Thyroid gland (tissue), 4 donors: ENCODE results near the gene SRRM3. TPM values are rescaled to one million over a fixed set of nuclear protein-coding genes. Genes with fewer than 3 reads are reported as not detected.
"Not testable (repeated sequence)": the region's sequence is repeated elsewhere in the genome, so short reads cannot be mapped to it uniquely, and the experiment has no call there.

Experiments used
- DNase-seq, 2 donors: peaks; one replicate each; pipeline ENCODE4 v3.0.0-alpha.2; 2019
- H3K27ac ChIP-seq, 3 donors: fragments of 200-600 bp; sonication (generic); 1 replicate in 2 of 3; 2 replicates in 1 of 3; pipeline ENCODE4 v1.5.1; 2016 to 2019; ENCODE audit warnings: mild to moderate bottlenecking in 1 of 3, moderate library complexity in 1 of 3
- H3K27me3 ChIP-seq: fragments of 200-600 bp; sonication (generic); one replicate; pipeline ENCODE4 v1.5.1; 2019
- H3K36me3 ChIP-seq, 2 donors: fragments of 200-600 bp; sonication (generic); one replicate each; pipeline ENCODE4 v1.5.1; 2016 to 2019
- H3K4me1 ChIP-seq, 2 donors: fragments of 200-600 bp; sonication (generic); one replicate each; pipeline ENCODE4 v1.5.1; 2017 to 2019
- H3K4me3 ChIP-seq, 3 donors: fragments of 200-600 bp; sonication (generic); replicated peaks in 1 of 3; 1 replicate in 2 of 3; 2 replicates in 1 of 3; pipeline ENCODE4 v1.5.1; 2016; ENCODE audit warnings: mild to moderate bottlenecking in 1 of 3
- H3K9me3 ChIP-seq: fragments of 200-600 bp; sonication (generic); one replicate; pipeline ENCODE4 v1.5.1; 2017
- POLR2A ChIP-seq, 2 donors: fragments of 450-650 bp; IDR thresholded peaks; one replicate each; pipeline ENCODE4 v1.6.1; 2017; ENCODE audit warnings: antibody characterized with exemption in 2 of 2, mild to moderate bottlenecking in 2 of 2, moderate library complexity in 1 of 2
- WGBS, 2 donors: methylation state at CpG; one replicate each; pipeline ENCODE4 v1.1.5; 2017; 5-methylcytosine and 5-hydroxymethylcytosine counted together
- intact Hi-C: fragments of 100-400 bp; cut with DNase I; formaldehyde crosslinking; loops from one replicate; pipeline ENCODE4 v1.15.1; 2023
- total RNA-seq, 4 donors: library from RNA; depleted of rRNA; stranded (reverse); fragments of >200 nt; gene quantifications; one replicate each; pipeline ENCODE4 v1.2.3, GENCODE V29; 2016
- TF ChIP-seq, protein P1 (sequence below), 6 experiments: fragments of 200-600 bp in 3 of 6; fragments of 450-650 bp in 3 of 6; sonication (generic) in 3 of 6; IDR thresholded peaks; one replicate each; pipeline ENCODE4 v1.5.1; 2016 to 2019; ENCODE audit warnings: antibody characterized with exemption in 6 of 6, mild to moderate bottlenecking in 2 of 6, inconsistent platforms in 1 of 6, moderate library complexity in 1 of 6

The SRRM3 gene, protein sequence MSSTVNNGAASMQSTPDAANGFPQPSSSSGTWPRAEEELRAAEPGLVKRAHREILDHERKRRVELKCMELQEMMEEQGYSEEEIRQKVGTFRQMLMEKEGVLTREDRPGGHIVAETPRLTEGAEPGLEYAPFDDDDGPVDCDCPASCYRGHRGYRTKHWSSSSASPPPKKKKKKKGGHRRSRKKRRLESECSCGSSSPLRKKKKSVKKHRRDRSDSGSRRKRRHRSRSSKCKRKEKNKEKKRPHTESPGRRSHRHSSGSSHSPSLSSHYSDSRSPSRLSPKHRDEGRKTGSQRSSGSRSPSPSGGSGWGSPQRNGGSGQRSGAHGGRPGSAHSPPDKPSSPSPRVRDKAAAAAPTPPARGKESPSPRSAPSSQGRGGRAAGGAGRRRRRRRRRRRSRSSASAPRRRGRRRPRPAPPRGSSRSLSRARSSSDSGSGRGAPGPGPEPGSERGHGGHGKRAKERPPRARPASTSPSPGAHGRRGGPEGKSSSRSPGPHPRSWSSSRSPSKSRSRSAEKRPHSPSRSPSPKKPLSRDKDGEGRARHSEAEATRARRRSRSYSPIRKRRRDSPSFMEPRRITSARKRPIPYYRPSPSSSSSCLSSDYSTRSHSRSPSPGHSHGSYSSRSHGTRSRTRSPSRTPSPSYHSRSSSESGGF
- total RNA-seq, result 1 to 10 TPM in 3 of 4 donors, under 1 TPM in 1; 0.50 to 6.4 (median 2.0) TPM

DNA sequence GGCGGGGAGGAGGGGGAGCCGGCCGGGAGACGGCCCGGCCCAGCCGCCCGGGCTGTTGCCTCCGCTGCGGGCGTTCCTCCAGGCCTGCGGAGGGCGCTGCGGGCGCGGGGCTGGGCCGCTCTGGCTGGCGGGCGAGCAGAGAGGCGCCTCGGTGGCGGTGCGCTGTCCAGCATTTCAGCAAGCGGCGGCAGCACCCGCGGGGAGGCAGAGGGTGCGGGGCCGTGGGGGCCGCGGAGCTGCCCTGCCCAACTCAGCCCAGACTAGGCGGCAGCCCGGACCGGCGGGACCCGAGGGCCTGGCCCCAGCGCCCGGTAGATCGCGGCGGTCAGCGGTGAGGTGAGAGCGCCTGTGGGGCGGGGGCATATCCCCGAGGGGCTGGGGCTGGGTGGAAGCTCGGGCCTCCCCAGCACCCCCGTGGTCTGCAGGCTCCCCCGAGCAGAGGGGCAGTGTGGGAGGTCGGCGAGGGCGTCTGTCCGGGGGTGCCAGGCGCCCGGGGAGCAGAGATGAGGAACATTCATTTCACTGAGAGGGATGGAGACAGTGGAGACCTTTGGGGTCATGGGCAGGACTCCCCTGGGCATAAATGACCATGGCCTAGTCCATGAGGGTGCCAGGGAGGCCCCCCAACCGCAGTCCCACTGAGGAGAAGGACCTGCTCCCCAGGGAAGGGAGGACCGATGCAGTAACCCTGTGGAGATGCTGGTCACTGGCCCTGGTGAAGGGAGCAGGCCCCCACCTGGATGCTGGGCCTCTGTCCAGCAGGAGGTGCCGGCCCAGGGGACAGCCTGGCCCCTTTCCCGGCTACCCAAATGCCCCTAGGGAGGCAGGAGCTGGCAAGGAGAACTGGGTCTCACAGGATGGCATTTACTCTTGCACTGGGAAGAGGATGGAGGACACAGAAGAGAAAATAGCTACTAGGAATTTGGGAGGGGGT, at the start of gene SRRM3:
Gene SRRM3, plus strand, starts transcription at position 165 of the 934 bp plus-strand sequence. CDS start 33,171 bp downstream, outside the sequence.
- H3K36me3 ChIP-seq, result no peaks in the 10 kb centered on the region
- TF ChIP-seq, protein P1, sequence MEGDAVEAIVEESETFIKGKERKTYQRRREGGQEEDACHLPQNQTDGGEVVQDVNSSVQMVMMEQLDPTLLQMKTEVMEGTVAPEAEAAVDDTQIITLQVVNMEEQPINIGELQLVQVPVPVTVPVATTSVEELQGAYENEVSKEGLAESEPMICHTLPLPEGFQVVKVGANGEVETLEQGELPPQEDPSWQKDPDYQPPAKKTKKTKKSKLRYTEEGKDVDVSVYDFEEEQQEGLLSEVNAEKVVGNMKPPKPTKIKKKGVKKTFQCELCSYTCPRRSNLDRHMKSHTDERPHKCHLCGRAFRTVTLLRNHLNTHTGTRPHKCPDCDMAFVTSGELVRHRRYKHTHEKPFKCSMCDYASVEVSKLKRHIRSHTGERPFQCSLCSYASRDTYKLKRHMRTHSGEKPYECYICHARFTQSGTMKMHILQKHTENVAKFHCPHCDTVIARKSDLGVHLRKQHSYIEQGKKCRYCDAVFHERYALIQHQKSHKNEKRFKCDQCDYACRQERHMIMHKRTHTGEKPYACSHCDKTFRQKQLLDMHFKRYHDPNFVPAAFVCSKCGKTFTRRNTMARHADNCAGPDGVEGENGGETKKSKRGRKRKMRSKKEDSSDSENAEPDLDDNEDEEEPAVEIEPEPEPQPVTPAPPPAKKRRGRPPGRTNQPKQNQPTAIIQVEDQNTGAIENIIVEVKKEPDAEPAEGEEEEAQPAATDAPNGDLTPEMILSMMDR (IDR thresholded peaks at IDR 0.05), result peak in 3 of 6 experiments; percentile 63 to 88 (median 84)
- TF ChIP-seq POLR2A (IDR thresholded peaks at IDR 0.05), result no peak
- H3K4me3 ChIP-seq, result no peak within 1 kb of the TSS
- H3K4me1 ChIP-seq, result peaks cover 0 to 4% of the 10 kb centered on the region in 2 donors
- no peaks in the 10 kb centered on the region for H3K27me3 ChIP-seq
- no peaks in the 10 kb centered on the region for H3K9me3 ChIP-seq
- intact Hi-C loops, result no loop called here
- peak; percentile 70 to 78 for DNase-seq
- H3K27ac ChIP-seq, result no peak within 1 kb of the TSS
- WGBS, 2 donors, result 0 to 3% methylated on average over 1 to 29 of the region's 57 CpGs

DNA sequence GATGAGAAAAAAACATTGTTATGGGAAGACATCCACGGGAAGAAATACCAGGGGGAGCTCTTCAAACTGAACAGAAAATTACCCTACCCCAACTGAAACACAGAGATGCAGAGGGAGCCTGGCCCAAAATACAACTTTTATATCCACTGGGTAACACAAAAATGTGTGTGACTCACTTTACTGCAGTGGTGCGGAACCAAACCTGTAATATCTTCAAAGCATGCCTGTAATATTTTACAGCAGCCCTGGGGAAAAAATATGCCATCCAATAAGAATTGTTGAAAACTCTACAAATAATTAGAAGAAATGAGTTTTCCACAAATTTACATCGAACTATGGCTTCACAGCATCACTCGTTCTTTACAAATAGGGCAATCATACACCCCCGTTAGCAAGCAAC, 49.8 kb upstream of the SRRM3 start:
- intact Hi-C loops, result no loop called here
- Histone ChIP-seq H3K4me3 (no peak overlapping the region), H3K4me1 (no peaks in the 10 kb centered on the region), H3K27ac (no peak overlapping the region), H3K36me3 (no peaks in the 10 kb centered on the region), H3K27me3 (no peaks in the 10 kb centered on the region), H3K9me3 (no peaks in the 10 kb centered on the region)
- TF ChIP-seq, protein P1 (IDR thresholded peaks at IDR 0.05), result no peak
- TF ChIP-seq POLR2A (IDR thresholded peaks at IDR 0.05), result no peak
- no peak for DNase-seq
- whole genome bisulfite sequencing, 2 donors, result 78 to 83% methylated on average over 5 of the region's 5 CpGs

DNA sequence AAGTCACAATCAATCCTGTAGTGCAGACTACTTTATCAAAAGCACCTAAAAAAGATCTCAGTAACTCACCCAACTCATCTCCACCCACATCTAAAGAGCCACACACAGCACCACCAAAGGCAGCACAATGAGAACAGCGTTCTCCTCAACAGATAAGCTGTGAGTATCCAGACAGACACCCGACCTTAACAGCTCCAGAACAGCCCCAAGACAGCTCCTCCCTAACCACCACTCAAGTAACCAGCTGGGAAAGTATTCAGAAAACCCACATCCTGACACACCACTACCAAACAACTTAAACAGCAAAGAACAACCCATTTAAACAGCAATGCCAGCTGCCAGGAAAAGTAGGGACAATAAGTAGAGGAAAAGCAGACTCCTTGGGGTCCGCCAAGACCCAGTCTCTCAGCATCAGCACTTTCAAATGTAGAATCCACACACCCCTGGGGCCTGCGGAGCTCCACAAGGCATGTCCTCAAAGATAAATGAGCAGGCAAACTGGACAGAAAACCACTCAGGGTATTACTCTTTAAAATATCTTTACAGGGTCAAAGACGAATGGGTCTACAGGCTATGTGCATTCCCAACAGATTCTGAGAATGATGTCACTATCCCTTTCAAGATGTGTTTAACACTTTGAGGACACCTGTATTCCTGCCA, 48.0 kb upstream of the SRRM3 start:
- 70 to 75% methylated on average over 5 of the region's 5 CpGs for WGBS, 2 donors
- H3K27ac ChIP-seq, DNase-seq, H3K27me3 ChIP-seq, H3K4me1 ChIP-seq, H3K9me3 ChIP-seq, intact Hi-C loops, H3K36me3 ChIP-seq, H3K4me3 ChIP-seq: not testable (repeated sequence)

DNA sequence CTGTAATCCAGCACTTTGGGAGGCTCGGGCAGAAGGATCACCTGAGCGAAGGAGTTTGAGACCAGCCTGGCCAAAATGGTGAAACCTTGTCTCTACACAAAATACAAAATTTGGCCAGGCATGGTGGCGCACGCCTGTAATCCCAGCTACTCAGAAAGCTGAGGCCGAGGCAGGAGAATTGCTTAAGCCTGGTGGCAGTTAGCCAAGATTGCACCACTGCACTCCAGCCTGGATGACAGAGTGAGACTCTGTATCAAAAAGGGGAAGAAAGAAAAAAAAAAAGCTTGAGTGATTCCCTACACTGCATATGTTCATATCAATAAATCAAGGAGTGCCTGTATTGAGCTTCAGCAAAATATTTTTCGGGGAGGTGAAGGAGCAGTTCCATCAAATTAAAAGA, 45.8 kb upstream of the SRRM3 start:
- no peak overlapping the region for H3K27ac ChIP-seq
- H3K4me3 ChIP-seq, result no peak overlapping the region
- H3K9me3 ChIP-seq, result no peaks in the 10 kb centered on the region
- WGBS, 2 donors, result 78 to 84% methylated on average over 6 of the region's 6 CpGs
- peak; percentile 33 to 40 for DNase-seq
- H3K36me3 ChIP-seq, result no peaks in the 10 kb centered on the region
- H3K27me3 ChIP-seq, result no peaks in the 10 kb centered on the region
- TF ChIP-seq, protein P1 (IDR thresholded peaks at IDR 0.05), result no peak
- no peaks in the 10 kb centered on the region for H3K4me1 ChIP-seq
- intact Hi-C loops, result no loop called here

DNA sequence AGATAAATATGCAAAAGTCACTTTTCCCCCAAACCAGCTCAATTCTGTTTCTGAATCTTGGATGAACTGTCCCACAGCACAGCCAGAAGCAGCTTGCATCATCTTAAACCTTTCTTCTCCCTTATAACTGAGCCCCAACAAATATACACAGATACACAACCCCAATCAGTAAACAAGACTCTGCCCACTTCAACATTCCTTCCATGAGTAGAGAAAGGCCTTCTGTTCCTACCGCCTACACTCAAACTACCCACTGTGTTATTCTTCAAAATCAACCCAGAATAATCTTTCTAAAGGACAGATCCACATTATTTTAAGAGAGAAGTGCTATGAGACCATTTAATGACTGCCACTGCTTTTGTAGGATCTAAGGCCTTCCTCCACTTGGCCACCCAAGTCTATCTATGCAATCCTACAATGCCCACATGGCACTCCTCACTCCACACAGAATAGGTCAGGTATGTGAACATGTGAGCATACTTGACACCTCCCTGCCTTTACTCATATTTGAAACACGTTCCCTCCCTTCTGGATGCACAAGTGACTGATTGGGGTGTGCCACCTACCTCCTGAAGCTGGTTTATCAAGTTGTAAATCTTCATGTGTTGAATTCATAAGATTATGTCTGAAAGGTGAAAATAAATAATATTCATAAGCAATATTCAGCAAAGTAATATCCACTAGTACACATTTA, 44.6 kb upstream of the SRRM3 start:
- 88 to 91% methylated on average over 2 of the region's 2 CpGs for WGBS, 2 donors

DNA sequence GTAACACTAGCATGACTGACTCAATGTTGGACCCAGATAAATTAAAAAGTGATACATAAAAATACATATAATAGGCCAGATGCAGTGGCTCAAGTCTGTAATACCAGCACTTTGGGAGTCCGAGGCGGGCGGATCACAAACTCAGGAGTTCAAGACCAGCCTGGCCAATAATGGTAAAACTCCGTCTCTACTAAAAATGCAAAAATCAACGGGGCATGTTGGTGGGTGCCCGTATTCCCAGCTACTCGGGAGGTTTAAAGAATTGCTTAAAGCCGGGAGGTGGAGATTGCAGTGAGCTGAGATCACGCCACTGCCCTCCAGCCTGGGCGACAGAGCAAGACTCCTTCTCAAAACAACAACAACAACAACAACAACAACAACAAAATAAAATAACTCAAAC, 43.3 kb upstream of the SRRM3 start:
- H3K4me3 ChIP-seq, intact Hi-C loops, H3K27me3 ChIP-seq, H3K36me3 ChIP-seq, H3K27ac ChIP-seq, DNase-seq, H3K4me1 ChIP-seq, H3K9me3 ChIP-seq: not testable (repeated sequence)
- WGBS, 2 donors, result 92% methylated on average over 10 of the region's 10 CpGs

More for the DNA sequence above, 44.6 kb upstream of the SRRM3 start:
- H3K4me3 ChIP-seq, H3K9me3 ChIP-seq, H3K27me3 ChIP-seq, DNase-seq, H3K27ac ChIP-seq, H3K36me3 ChIP-seq, intact Hi-C loops, H3K4me1 ChIP-seq: not testable (repeated sequence)

DNA sequence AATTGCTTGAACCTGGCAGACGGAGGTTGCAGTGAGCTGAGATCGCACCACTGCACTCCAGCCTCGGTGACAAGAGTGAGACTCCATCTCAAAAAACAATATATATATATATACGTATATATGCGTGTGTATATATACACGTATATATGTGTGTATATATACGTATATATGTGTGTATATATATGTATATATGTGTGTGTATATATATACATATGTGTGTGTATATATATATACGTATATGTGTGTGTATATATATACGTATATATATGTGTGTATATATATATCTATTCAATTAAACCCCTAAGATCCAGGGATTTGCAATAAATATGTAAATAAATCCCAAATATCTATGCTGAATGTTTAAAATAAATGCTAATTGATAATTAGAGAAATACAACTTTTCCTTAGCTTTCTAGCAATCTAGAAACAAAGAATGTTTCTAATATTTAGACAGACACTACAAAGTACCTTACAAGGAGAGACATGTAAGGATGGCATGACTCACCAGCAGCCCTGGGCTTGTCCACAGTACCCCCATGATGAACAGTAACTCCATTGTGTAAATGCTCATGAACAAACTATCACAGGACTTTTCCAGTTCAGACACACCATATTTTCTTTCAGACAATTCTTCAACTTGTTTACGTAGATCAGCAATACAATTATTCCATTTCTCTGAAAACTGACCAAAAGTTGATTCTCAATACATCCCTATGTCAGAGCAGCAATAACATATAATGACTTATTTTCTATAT, 39.1 kb upstream of the SRRM3 start:
- DNase-seq, H3K36me3 ChIP-seq, H3K4me1 ChIP-seq, H3K27ac ChIP-seq, H3K9me3 ChIP-seq, intact Hi-C loops, H3K4me3 ChIP-seq, H3K27me3 ChIP-seq: not testable (repeated sequence)
- 88 to 91% methylated on average over 10 of the region's 10 CpGs for WGBS, 2 donors

DNA sequence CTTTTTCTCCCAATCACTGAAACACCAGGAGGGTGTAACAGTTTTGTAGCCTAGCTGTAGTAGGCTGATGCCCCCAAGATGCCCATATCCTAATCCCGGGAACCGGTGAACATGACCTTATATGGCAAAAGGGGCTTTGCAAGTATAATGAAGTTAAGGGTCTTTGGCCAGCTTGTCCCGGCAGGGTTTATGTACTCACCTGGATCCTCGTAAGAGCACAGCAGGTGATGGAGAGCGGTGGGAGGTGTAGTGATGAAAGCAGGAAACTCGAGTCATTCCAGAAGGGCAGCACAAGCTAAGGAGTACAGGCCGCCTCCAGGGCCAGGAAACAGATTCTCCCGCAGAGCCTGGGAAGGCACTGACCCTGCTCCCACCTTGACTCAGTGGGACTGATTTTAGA, 37.9 kb upstream of the SRRM3 start:
- DNase-seq, H3K4me1 ChIP-seq, H3K4me3 ChIP-seq, H3K27ac ChIP-seq, intact Hi-C loops, H3K36me3 ChIP-seq, H3K9me3 ChIP-seq, H3K27me3 ChIP-seq: not testable (repeated sequence)
- WGBS, 2 donors, result 27 to 34% methylated on average over 8 of the region's 8 CpGs
